GM12878 (cell line): Measurements from ENCODE around the gene GCH1. TPM values are rescaled to one million over a fixed set of nuclear protein-coding genes. Genes with fewer than 3 reads are reported as not detected.

Experiments
- ATAC-seq: fragments of 200-7000 bp; cut with Tn5 transposase; 3 replicates; pipeline ENCODE4 v1.9.1; 2020; ENCODE audit warnings: mild to moderate bottlenecking, moderate library complexity
- BruUV-seq: library from RNA; stranded (reverse); fragments of 400-500 nt; replicated peaks from 2 replicates; lab custom pipeline; 2021; lab: Mats Ljungman, UMichigan
- CTCF ChIA-PET: fragments of 300-600 bp; sonication (Branson Sonifier 250); formaldehyde crosslinking; extraction: SDS; loops from one replicate; lab custom pipeline; 2021; ENCODE audit warnings: inconsistent platforms; lab: Yijun Ruan, JAX
- POLR2A ChIA-PET: fragments of 350-600 bp; formaldehyde crosslinking; extraction: SDS; loops from one replicate; lab custom pipeline; 2021; ENCODE audit warnings: inconsistent platforms; lab: Charles Lee
- RAD21 ChIA-PET: fragments of 300-600 bp; sonication (Branson Sonifier 250); formaldehyde crosslinking; loops from one replicate; lab custom pipeline; 2023; ENCODE audit warnings: antibody characterized with exemption; ENCODE audit not compliant: unreplicated experiment; lab: Charles Lee
- SMC1A ChIA-PET: fragments of 300-600 bp; sonication (Branson Sonifier 250); formaldehyde crosslinking; loops from one replicate; lab custom pipeline; 2023; ENCODE audit not compliant: unreplicated experiment, uncharacterized antibody; lab: Charles Lee
- DNase-seq: peaks from one replicate; pipeline ENCODE4 v3.0.0-alpha.2; 2011; ENCODE audit warnings: low read depth, low spot score
- FAIRE-seq: peaks from 3 replicates; lab custom pipeline; 2011; peaks lifted over from hg19 to GRCh38; lab: Jason Lieb, UNC
- H2AFZ ChIP-seq: 2 replicates; pipeline ENCODE4 v1.6.0; 2011; ENCODE audit warnings: low read depth, low read length, control low read depth; ENCODE audit not compliant: control insufficient read depth
- H3K27ac ChIP-seq: 2 replicates; pipeline ENCODE4 v1.5.1; 2011; ENCODE audit warnings: control low read depth; ENCODE audit not compliant: control insufficient read depth, insufficient read depth
- H3K27me3 ChIP-seq, 2 experiments: replicated peaks in 1 of 2; 2 replicates each; pipeline versions ENCODE4 v1.6.0 to v1.6.1; 2011; ENCODE audit warnings: low read length in 1 of 2; ENCODE audit not compliant: control insufficient read depth in 2 of 2, insufficient read depth in 2 of 2
- H3K36me3 ChIP-seq, 2 experiments: 2 replicates each; pipeline ENCODE4 v1.5.1; 2011; ENCODE audit warnings: low read length in 1 of 2; ENCODE audit not compliant: control insufficient read depth in 2 of 2, insufficient read depth in 2 of 2
- H3K4me1 ChIP-seq: 2 replicates; pipeline ENCODE4 v1.6.1; 2011; ENCODE audit warnings: mild to moderate bottlenecking, low read length, moderate library complexity, mixed read lengths; ENCODE audit not compliant: control insufficient read depth, insufficient read depth
- H3K4me2 ChIP-seq: 2 replicates; pipeline ENCODE4 v1.6.0; 2011; ENCODE audit warnings: control low read depth; ENCODE audit not compliant: control insufficient read depth, insufficient read depth
- H3K4me3 ChIP-seq: fragments of 200-600 bp; sonication (generic); 2 replicates; pipeline ENCODE4 v1.5.1; 2016
- H3K79me2 ChIP-seq: 2 replicates; pipeline ENCODE4 v1.6.0; 2011; ENCODE audit warnings: low read length; ENCODE audit not compliant: control insufficient read depth, insufficient read depth
- H3K9ac ChIP-seq: 2 replicates; pipeline ENCODE4 v1.8.0; 2011; ENCODE audit warnings: low read length, control low read depth, mixed read lengths; ENCODE audit not compliant: control insufficient read depth, insufficient read depth
- H3K9me3 ChIP-seq: replicated peaks from 3 replicates; pipeline ENCODE4 v1.5.1; 2011; ENCODE audit warnings: mild to moderate bottlenecking, low read length; ENCODE audit not compliant: control insufficient read depth, insufficient read depth
- H4K20me1 ChIP-seq: 2 replicates; pipeline ENCODE4 v1.6.0; 2011; ENCODE audit not compliant: control insufficient read depth, insufficient read depth
- CHD4 ChIP-seq: fragments of 200-600 bp; sonication (generic); IDR thresholded peaks from 2 replicates; pipeline ENCODE4 v1.6.1; 2016; ENCODE audit warnings: mild to moderate bottlenecking
- GATAD2B ChIP-seq: fragments of 450-650 bp; conservative IDR thresholded peaks from 2 replicates; pipeline ENCODE4 v1.6.1; 2017; ENCODE audit warnings: low read depth, mild to moderate bottlenecking, moderate library complexity
- MEF2B ChIP-seq: fragments of 450-650 bp; IDR thresholded peaks from 2 replicates; pipeline ENCODE4 v1.6.1; 2018; ENCODE audit warnings: mild to moderate bottlenecking, moderate library complexity; ENCODE audit not compliant: partially characterized antibody, poor library complexity, severe bottlenecking
- NBN ChIP-seq: fragments of 450-650 bp; IDR thresholded peaks from 2 replicates; pipeline ENCODE4 v1.6.1; 2016
- NRF1 ChIP-seq: conservative IDR thresholded peaks from 2 replicates; pipeline ENCODE4 v1.6.1; 2011; ENCODE audit warnings: mild to moderate bottlenecking, low read depth, low read length, improper control_type of control experiment
- RAD21 ChIP-seq: IDR thresholded peaks from 2 replicates; pipeline ENCODE4 v1.6.1; 2011; ENCODE audit warnings: mild to moderate bottlenecking, low read depth, low read length, moderate library complexity; ENCODE audit not compliant: insufficient read depth
- SMC3 ChIP-seq: IDR thresholded peaks from 2 replicates; pipeline ENCODE4 v1.6.1; 2011; ENCODE audit warnings: low read length, improper control_type of control experiment, borderline replicate concordance
- SUZ12 ChIP-seq: fragments of 200-600 bp; sonication (generic); IDR thresholded peaks from one replicate; pipeline ENCODE4 v1.6.1; 2018; ENCODE audit warnings: antibody characterized with exemption, mild to moderate bottlenecking; ENCODE audit not compliant: unreplicated experiment
- WGBS: methylation state at CpG from one replicate; pipeline ENCODE4 v1.1.6; 2016; ENCODE audit warnings: low lambda C conversion rate; ENCODE audit not compliant: insufficient replicate concordance, insufficient coverage; ENCODE audit errors: missing lambda C conversion rate; 5-methylcytosine and 5-hydroxymethylcytosine counted together
- in situ Hi-C: fragments of 300-500 bp; cut with MboI; formaldehyde crosslinking; loops from 9 replicates; pipeline ENCODE4 v1.14.3; 2018; ENCODE audit warnings: mixed read lengths
- intact Hi-C: fragments of 100-400 bp; cut with micrococcal nuclease; formaldehyde crosslinking; loops from one replicate; pipeline ENCODE4 v1.14.2; 2022; ENCODE audit not compliant: unreplicated experiment
- polyA plus RNA-seq, 11 experiments: library from polyadenylated mRNA; depleted of rRNA in 4 of 11; unstranded in 6 of 11; stranded (reverse) in 5 of 11; fragments of >200 nt; fragmentation: Nextera tagmentation in 4 of 11; fragmentation: Illumina TruSeq in 1 of 11; extraction: Ambion mirVana in 4 of 11; extraction: Trizol in 1 of 11; gene quantifications; 1 replicate in 1 of 11; 2 replicates in 10 of 11; pipeline versions ENCODE4 v1.2.1 to v1.2.3, GENCODE V29; 2011 to 2016; ENCODE audit warnings: inconsistent platforms in 2 of 11, missing spikeins in 2 of 11, low read depth in 1 of 11
- total RNA-seq, 4 experiments: library from RNA; depleted of rRNA in 3 of 4; stranded (reverse); fragments of >200 nt in 3 of 4; fragmentation: Illumina TruSeq in 1 of 4; extraction: Trizol in 1 of 4; gene quantifications; 2 replicates each; pipeline versions ENCODE4 v1.2.1 to v1.2.3, GENCODE V29; 2013 to 2021
- TF ChIP-seq, protein P1 (sequence below): IDR thresholded peaks from 2 replicates; pipeline ENCODE4 v1.6.1; 2011; ENCODE audit warnings: mild to moderate bottlenecking, low read depth, low read length, moderate library complexity; ENCODE audit not compliant: insufficient replicate concordance
- TF ChIP-seq, protein P2 (sequence below): fragments of 150-350 bp; IDR thresholded peaks from 2 replicates; pipeline ENCODE4 v1.6.1; 2014; ENCODE audit warnings: mild to moderate bottlenecking, low read depth, low read length
- TF ChIP-seq, protein P3 (sequence below): fragments of 450-650 bp; IDR thresholded peaks from 2 replicates; pipeline ENCODE4 v1.6.1; 2014; ENCODE audit warnings: mild to moderate bottlenecking
- TF ChIP-seq, protein P4 (sequence below): fragments of 450-650 bp; IDR thresholded peaks from 2 replicates; pipeline ENCODE4 v1.6.1; 2017; ENCODE audit warnings: mild to moderate bottlenecking, moderate library complexity

Gene GCH1
- total and polyA plus RNA-seq, 10 of the 15 experiments (the other 5 are each of a cell fraction or from before 2014, with no cell fraction given), result 25.1 to 37.0 (median 33.8) TPM

DNA sequence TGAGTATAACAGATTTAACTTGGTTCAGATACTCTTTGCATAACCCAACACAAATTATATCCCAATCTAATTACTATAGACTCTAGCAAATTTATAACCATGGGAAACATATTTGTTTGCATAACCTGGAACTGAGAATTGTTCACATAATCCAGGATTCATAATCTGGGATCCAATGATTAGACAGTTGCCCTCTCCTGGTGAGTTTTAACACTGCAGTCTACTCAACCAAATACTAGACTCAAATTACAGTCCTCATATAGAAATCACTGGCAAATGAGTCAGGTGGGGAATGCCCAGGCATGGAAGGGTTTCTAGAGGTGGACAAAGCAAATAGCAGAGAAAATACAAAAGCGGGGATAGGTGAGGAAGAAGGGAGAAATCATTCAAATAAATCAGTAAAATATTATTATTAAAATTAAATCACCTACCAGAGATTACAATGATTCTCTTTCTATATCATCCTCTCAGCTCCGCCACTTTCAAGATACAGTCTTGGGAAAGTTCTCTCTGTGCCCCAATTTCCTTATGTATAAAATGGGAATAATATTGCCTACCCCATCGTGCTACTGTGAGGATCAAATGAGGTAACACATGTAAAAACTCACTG lies 9.4 kb downstream of the GCH1 start:
- Histone ChIP-seq H4K20me1 (no peaks in the 10 kb centered on the region), H3K9me3 (no peaks in the 10 kb centered on the region), H3K4me1 (peaks cover 25% of the 10 kb centered on the region), H2AFZ (no peak overlapping the region), H3K79me2 (peaks cover 28% of the 10 kb centered on the region), H3K4me2 (no peak overlapping the region), H3K4me3 (no peak overlapping the region), H3K27ac (no peak overlapping the region), H3K27me3 (no peaks in the 10 kb centered on the region), H3K9ac (no peak overlapping the region), H3K36me3 (no peaks in the 10 kb centered on the region)
- WGBS, result 58% methylated on average over 3 of the region's 3 CpGs
- ATAC-seq, result peak; percentile 68
- CTCF ChIA-PET, result interaction anchor here (0.6 to 3.9 kb wide), 9 partner anchors 9 to 457 kb away, joined by 3 to 36 read pairs (median 4); partner anchors contain the start of gene GCH1
- DNase-seq, result no peak
- no TSS peak for BruUV-seq
- SMC1A ChIA-PET, result interaction anchor here (1.1 to 4.0 kb wide), 4 partner anchors 12 to 34 kb away, joined by 3 to 35 read pairs (median 9); no protein-coding TSS in a partner anchor
- FAIRE-seq, result peak; percentile 81
- POLR2A ChIA-PET, result no interaction called here
- intact Hi-C loops (loop anchor here (5.0 kb wide), 2 partner anchors 86 to 326 kb away; partner anchors contain the start of gene SAMD4A), in situ Hi-C loops (no loop called here)
- RAD21 ChIA-PET, result interaction anchor here (1.8 kb wide), 1 partner anchor 12 kb away, joined by 10 read pairs; no protein-coding TSS in a partner anchor
- TF ChIP-seq RAD21, result peak; percentile 53
- TF ChIP-seq NBN, result no peak
- TF ChIP-seq, protein P1, sequence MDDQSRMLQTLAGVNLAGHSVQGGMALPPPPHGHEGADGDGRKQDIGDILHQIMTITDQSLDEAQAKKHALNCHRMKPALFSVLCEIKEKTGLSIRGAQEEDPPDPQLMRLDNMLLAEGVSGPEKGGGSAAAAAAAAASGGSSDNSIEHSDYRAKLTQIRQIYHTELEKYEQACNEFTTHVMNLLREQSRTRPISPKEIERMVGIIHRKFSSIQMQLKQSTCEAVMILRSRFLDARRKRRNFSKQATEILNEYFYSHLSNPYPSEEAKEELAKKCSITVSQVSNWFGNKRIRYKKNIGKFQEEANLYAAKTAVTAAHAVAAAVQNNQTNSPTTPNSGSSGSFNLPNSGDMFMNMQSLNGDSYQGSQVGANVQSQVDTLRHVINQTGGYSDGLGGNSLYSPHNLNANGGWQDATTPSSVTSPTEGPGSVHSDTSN, result no peak
- TF ChIP-seq NRF1, result no peak
- no peak for TF ChIP-seq CHD4
- no peak for TF ChIP-seq GATAD2B
- no peak for TF ChIP-seq SUZ12
- peak; percentile 41; the same call in 1 of the 2 replicates for TF ChIP-seq SMC3
- TF ChIP-seq, protein P2, sequence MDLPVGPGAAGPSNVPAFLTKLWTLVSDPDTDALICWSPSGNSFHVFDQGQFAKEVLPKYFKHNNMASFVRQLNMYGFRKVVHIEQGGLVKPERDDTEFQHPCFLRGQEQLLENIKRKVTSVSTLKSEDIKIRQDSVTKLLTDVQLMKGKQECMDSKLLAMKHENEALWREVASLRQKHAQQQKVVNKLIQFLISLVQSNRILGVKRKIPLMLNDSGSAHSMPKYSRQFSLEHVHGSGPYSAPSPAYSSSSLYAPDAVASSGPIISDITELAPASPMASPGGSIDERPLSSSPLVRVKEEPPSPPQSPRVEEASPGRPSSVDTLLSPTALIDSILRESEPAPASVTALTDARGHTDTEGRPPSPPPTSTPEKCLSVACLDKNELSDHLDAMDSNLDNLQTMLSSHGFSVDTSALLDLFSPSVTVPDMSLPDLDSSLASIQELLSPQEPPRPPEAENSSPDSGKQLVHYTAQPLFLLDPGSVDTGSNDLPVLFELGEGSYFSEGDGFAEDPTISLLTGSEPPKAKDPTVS, result no peak
- TF ChIP-seq, protein P3, sequence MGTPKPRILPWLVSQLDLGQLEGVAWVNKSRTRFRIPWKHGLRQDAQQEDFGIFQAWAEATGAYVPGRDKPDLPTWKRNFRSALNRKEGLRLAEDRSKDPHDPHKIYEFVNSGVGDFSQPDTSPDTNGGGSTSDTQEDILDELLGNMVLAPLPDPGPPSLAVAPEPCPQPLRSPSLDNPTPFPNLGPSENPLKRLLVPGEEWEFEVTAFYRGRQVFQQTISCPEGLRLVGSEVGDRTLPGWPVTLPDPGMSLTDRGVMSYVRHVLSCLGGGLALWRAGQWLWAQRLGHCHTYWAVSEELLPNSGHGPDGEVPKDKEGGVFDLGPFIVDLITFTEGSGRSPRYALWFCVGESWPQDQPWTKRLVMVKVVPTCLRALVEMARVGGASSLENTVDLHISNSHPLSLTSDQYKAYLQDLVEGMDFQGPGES, result no peak
- no peak for TF ChIP-seq MEF2B
- TF ChIP-seq, protein P4, sequence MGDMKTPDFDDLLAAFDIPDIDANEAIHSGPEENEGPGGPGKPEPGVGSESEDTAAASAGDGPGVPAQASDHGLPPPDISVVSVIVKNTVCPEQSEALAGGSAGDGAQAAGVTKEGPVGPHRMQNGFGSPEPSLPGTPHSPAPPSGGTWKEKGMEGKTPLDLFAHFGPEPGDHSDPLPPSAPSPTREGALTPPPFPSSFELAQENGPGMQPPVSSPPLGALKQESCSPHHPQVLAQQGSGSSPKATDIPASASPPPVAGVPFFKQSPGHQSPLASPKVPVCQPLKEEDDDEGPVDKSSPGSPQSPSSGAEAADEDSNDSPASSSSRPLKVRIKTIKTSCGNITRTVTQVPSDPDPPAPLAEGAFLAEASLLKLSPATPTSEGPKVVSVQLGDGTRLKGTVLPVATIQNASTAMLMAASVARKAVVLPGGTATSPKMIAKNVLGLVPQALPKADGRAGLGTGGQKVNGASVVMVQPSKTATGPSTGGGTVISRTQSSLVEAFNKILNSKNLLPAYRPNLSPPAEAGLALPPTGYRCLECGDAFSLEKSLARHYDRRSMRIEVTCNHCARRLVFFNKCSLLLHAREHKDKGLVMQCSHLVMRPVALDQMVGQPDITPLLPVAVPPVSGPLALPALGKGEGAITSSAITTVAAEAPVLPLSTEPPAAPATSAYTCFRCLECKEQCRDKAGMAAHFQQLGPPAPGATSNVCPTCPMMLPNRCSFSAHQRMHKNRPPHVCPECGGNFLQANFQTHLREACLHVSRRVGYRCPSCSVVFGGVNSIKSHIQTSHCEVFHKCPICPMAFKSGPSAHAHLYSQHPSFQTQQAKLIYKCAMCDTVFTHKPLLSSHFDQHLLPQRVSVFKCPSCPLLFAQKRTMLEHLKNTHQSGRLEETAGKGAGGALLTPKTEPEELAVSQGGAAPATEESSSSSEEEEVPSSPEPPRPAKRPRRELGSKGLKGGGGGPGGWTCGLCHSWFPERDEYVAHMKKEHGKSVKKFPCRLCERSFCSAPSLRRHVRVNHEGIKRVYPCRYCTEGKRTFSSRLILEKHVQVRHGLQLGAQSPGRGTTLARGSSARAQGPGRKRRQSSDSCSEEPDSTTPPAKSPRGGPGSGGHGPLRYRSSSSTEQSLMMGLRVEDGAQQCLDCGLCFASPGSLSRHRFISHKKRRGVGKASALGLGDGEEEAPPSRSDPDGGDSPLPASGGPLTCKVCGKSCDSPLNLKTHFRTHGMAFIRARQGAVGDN, result no peak
